Left ventricle myocardium inferior (tissue), 1 donor: ENCODE data around the gene MEPCE. TPM values are rescaled to one million over a fixed set of nuclear protein-coding genes. Genes with fewer than 3 reads are reported as not detected.

ENCODE experiments used
- DNase-seq: peaks from one replicate; pipeline ENCODE4 v3.0.0-alpha.2; 2020
- H3K27ac ChIP-seq: fragments of 200-600 bp; replicated peaks from 2 replicates; pipeline ENCODE4 v1.8.0; 2021
- H3K27me3 ChIP-seq: fragments of 200-600 bp; 2 replicates; pipeline ENCODE4 v1.8.0; 2021; ENCODE audit warnings: low read depth
- H3K36me3 ChIP-seq: fragments of 200-600 bp; 2 replicates; pipeline ENCODE4 v1.8.0; 2021
- H3K4me1 ChIP-seq: fragments of 200-600 bp; 2 replicates; pipeline ENCODE4 v1.8.0; 2021
- H3K4me3 ChIP-seq: fragments of 200-600 bp; 2 replicates; pipeline ENCODE4 v1.8.0; 2021; ENCODE audit warnings: mild to moderate bottlenecking, moderate library complexity
- H3K9me3 ChIP-seq: fragments of 200-600 bp; replicated peaks from 2 replicates; pipeline ENCODE4 v1.8.0; 2021
- CTCF ChIP-seq: fragments of 200-600 bp; IDR thresholded peaks from 2 replicates; pipeline ENCODE4 v1.8.0; 2021; ENCODE audit warnings: antibody characterized with exemption, mild to moderate bottlenecking, borderline replicate concordance
- intact Hi-C: fragments of 100-400 bp; cut with micrococcal nuclease; formaldehyde crosslinking; loops from one replicate; pipeline ENCODE4 v1.11.0; 2022
- total RNA-seq: library from RNA; stranded (reverse); fragmentation: NEBNext Ultra II Directional; extraction: Animal tissue kit (Norgen Biotek cat#: 25700); gene quantifications from one replicate; pipeline ENCODE4 v1.2.1, GENCODE V29; 2021
- donor health status: DM: no; HTN: yes; CAD: no; lungs with severe emphysema.

MEPCE gene
- total RNA-seq, 1 donor from 2014 or later, result 23.6 TPM

- Histone ChIP-seq H3K27ac (no peak overlapping the region), H3K9me3 (no peaks in the 10 kb centered on the region), H3K4me3 (no peak overlapping the region), H3K27me3 (no peaks in the 10 kb centered on the region), H3K36me3 (no peaks in the 10 kb centered on the region), H3K4me1 (no peaks in the 10 kb centered on the region)
- TF ChIP-seq CTCF, result no peak
- intact Hi-C loops, result no loop called here
- DNase-seq, result no peak
Measured at GRCh38 chr7:100411101-100411500, 18.5 kb upstream of the MEPCE start.

- DNase-seq, result no peak
- H3K9me3 ChIP-seq, result no peaks in the 10 kb centered on the region
- no peaks in the 10 kb centered on the region for H3K4me1 ChIP-seq
- H3K36me3 ChIP-seq, result no peaks in the 10 kb centered on the region
- intact Hi-C loops, result no loop called here
- no peak overlapping the region for H3K27ac ChIP-seq
- no peaks in the 10 kb centered on the region for H3K27me3 ChIP-seq
- H3K4me3 ChIP-seq, result no peak overlapping the region
- no peak for TF ChIP-seq CTCF
Measured at GRCh38 chr7:100413346-100413745, 16.3 kb upstream of the MEPCE start.

GRCh38 chr7:100413889-100414288 lies 15.7 kb upstream of the MEPCE start:
- no peak for TF ChIP-seq CTCF
- Histone ChIP-seq H3K27ac (no peak overlapping the region), H3K27me3 (no peaks in the 10 kb centered on the region), H3K9me3 (no peaks in the 10 kb centered on the region), H3K4me3 (no peak overlapping the region), H3K4me1 (no peaks in the 10 kb centered on the region), H3K36me3 (no peaks in the 10 kb centered on the region)
- intact Hi-C loops, result no loop called here
- no peak for DNase-seq

GRCh38 chr7:100415448-100415847 lies 14.2 kb upstream of the MEPCE start:
- Histone ChIP-seq H3K27me3 (no peaks in the 10 kb centered on the region), H3K4me1 (no peaks in the 10 kb centered on the region), H3K4me3 (no peak overlapping the region), H3K27ac (no peak overlapping the region), H3K36me3 (no peaks in the 10 kb centered on the region), H3K9me3 (no peaks in the 10 kb centered on the region)
- no peak for TF ChIP-seq CTCF
- intact Hi-C loops, result no loop called here
- no peak for DNase-seq

- intact Hi-C loops, result no loop called here
- no peak for DNase-seq
- no peaks in the 10 kb centered on the region for H3K4me1 ChIP-seq
- no peak overlapping the region for H3K27ac ChIP-seq
- no peaks in the 10 kb centered on the region for H3K27me3 ChIP-seq
- no peak for TF ChIP-seq CTCF
- H3K9me3 ChIP-seq, result no peaks in the 10 kb centered on the region
- H3K4me3 ChIP-seq, result no peak overlapping the region
- H3K36me3 ChIP-seq, result peaks cover 6% of the 10 kb centered on the region
Measured at GRCh38 chr7:100418930-100419659, 10.5 kb upstream of the MEPCE start.
